Activated CD4-positive, alpha-beta T cell treated with anti-CD3 and anti-CD28 coated beads, Interleukin-2, amount 10 ng/mL, durations not matched to agents 24 days and 14 days (primary cell): ENCODE measurements around the gene FOXL1. TPM values are rescaled to one million over a fixed set of nuclear protein-coding genes. Genes with fewer than 3 reads are reported as not detected.
A peak's percentile ranks its signal among the peaks of the same experiment; 100 is the strongest.

ENCODE experiments used
- DNase-seq: peaks from one replicate; pipeline ENCODE4 v3.0.0; 2022
- H3K27ac Mint-ChIP-seq: one replicate; pipeline ENCODE4 v1.8.0; 2022; ENCODE audit warnings: mild to moderate bottlenecking, mixed read lengths
- H3K27me3 Mint-ChIP-seq: one replicate; pipeline ENCODE4 v1.8.0; 2022; ENCODE audit warnings: mixed read lengths
- H3K36me3 Mint-ChIP-seq: one replicate; pipeline ENCODE4 v1.8.0; 2022; ENCODE audit warnings: low read depth, mild to moderate bottlenecking, mixed read lengths
- H3K4me1 Mint-ChIP-seq: one replicate; pipeline ENCODE4 v1.8.0; 2021; ENCODE audit warnings: mixed read lengths
- H3K4me3 Mint-ChIP-seq: one replicate; pipeline ENCODE4 v1.8.0; 2022; ENCODE audit warnings: mild to moderate bottlenecking, moderate library complexity, mixed read lengths
- H3K9me3 Mint-ChIP-seq: one replicate; pipeline ENCODE4 v1.8.0; 2021; ENCODE audit warnings: mixed read lengths
- intact Hi-C: fragments of 100-400 bp; cut with micrococcal nuclease; formaldehyde crosslinking; loops from one replicate; pipeline ENCODE4 v1.15.1; 2023
- total RNA-seq: library from RNA; stranded (reverse); gene quantifications from 2 replicates; pipeline ENCODE4 v1.2.3, GENCODE V29; 2022

The FOXL1 gene
- total RNA-seq, 1 donor from 2014 or later, result 0.05 TPM

DNA sequence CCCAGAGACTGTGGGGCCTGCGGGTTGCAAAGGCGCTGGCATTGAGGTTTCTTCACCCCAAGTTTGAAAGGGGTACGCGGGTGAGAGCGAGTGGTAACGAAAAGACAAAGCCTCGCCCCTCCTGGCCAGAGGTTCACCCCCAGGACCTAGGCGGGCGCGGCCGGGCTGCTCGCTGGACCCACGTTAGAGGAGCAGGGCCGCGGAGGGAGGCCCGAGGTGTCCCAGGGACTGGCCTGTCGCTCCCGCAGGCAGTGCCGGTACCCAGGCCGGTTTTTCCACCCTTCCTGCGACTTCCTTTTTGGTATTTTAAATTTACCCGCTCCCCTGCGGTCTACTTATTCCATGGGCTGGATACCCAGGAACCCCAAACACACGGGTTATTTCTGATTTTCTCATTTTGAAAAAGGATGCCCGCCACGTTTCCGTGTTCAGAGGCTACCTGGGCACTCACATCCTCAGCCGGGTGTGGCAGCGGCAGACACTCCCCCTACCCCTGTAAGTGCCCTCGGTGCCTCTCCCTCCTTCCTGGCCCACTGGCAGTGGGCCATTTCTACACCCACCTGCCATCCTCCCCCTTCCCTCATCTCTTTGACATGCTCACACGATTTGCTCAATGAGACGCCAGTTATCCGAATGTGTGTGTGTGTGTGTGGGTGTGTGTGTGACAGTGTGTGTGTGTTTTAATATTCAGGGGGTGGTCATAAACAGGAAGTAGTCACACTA lies 1.6 kb upstream of the FOXL1 start:
- H3K4me3 Mint-ChIP-seq, result peak overlapping the region; percentile 70
- H3K27ac Mint-ChIP-seq, result no peak overlapping the region
- intact Hi-C loops, result loop anchor here (5.0 to 10.0 kb wide), 2 partner anchors 86 to 158 kb away; no protein-coding TSS in a partner anchor
- H3K36me3 Mint-ChIP-seq, result no peaks in the 10 kb centered on the region
- no peaks in the 10 kb centered on the region for H3K9me3 Mint-ChIP-seq
- DNase-seq, result no peak
- peaks cover 70% of the 10 kb centered on the region for H3K27me3 Mint-ChIP-seq
- peaks cover 7% of the 10 kb centered on the region for H3K4me1 Mint-ChIP-seq

GRCh38 chr16:86577314-86577971 lies 906 bp upstream of the FOXL1 start:
- Mint-ChIP-seq H3K27ac (no peak overlapping the region), H3K9me3 (no peaks in the 10 kb centered on the region), H3K4me1 (peaks cover 7% of the 10 kb centered on the region), H3K36me3 (no peaks in the 10 kb centered on the region), H3K4me3 (no peak overlapping the region), H3K27me3 (peaks cover 72% of the 10 kb centered on the region)
- DNase-seq, result no peak
- intact Hi-C loops, result loop anchor here (5.0 to 10.0 kb wide), 2 partner anchors 85 to 157 kb away; no protein-coding TSS in a partner anchor

GRCh38 chr16:86578611-86579267 lies 390 bp downstream of the FOXL1 start:
- no peaks in the 10 kb centered on the region for H3K9me3 Mint-ChIP-seq
- no peak for DNase-seq
- no peak overlapping the region for H3K27ac Mint-ChIP-seq
- H3K4me1 Mint-ChIP-seq, result peaks cover 7% of the 10 kb centered on the region
- no peaks in the 10 kb centered on the region for H3K36me3 Mint-ChIP-seq
- intact Hi-C loops, result loop anchor here (5.0 to 10.0 kb wide), 2 partner anchors 84 to 156 kb away; no protein-coding TSS in a partner anchor
- peaks cover 72% of the 10 kb centered on the region for H3K27me3 Mint-ChIP-seq
- H3K4me3 Mint-ChIP-seq, result peak overlapping the region; percentile 44

GRCh38 chr16:86579268-86580062 lies 1.1 kb downstream of the FOXL1 start:
- Mint-ChIP-seq H3K36me3 (no peaks in the 10 kb centered on the region), H3K4me1 (peaks cover 7% of the 10 kb centered on the region), H3K27ac (peak overlapping the region; percentile 45), H3K27me3 (peaks cover 68% of the 10 kb centered on the region), H3K4me3 (peak overlapping the region; percentile 39), H3K9me3 (no peaks in the 10 kb centered on the region)
- intact Hi-C loops, result loop anchor here (5.0 to 10.0 kb wide), 2 partner anchors 83 to 155 kb away; no protein-coding TSS in a partner anchor
- DNase-seq, result no peak

- H3K27me3 Mint-ChIP-seq, result peaks cover 60% of the 10 kb centered on the region
- intact Hi-C loops, result no loop called here
- no peak overlapping the region for H3K4me3 Mint-ChIP-seq
Measured at GRCh38 chr16:86580063-86580790, 1.9 kb downstream of the FOXL1 start.

DNA sequence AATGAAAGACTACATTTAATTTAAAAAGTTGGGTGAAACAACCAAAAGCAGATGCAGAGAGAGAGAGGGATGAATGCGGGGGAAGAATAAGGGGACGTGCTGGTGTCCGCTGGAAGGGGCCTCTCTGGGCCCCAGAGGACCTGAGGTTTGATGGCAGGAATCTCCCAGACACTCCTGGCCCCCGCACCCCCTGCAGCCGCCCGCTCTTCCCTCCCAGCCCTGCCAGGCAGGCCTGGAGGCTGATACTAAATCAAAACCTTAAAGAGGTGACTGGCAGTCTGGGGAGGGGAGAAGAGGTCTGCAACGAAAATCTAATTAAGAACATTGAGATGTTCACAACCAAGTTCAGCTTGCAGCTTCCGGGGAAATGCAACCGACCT lies 2.4 kb downstream of the FOXL1 start:
- intact Hi-C loops, result no loop called here
- H3K36me3 Mint-ChIP-seq, result no peaks in the 10 kb centered on the region
- peaks cover 7% of the 10 kb centered on the region for H3K4me1 Mint-ChIP-seq
- no peaks in the 10 kb centered on the region for H3K9me3 Mint-ChIP-seq
- peaks cover 55% of the 10 kb centered on the region for H3K27me3 Mint-ChIP-seq
- H3K27ac Mint-ChIP-seq, result no peak overlapping the region
- no peak for DNase-seq
- no peak overlapping the region for H3K4me3 Mint-ChIP-seq

More at GRCh38 chr16:86580063-86580790, 1.9 kb downstream of the FOXL1 start:
- Mint-ChIP-seq H3K9me3 (no peaks in the 10 kb centered on the region), H3K27ac (no peak overlapping the region), H3K36me3 (no peaks in the 10 kb centered on the region), H3K4me1 (peaks cover 7% of the 10 kb centered on the region)
- DNase-seq, result no peak

- Mint-ChIP-seq H3K27ac (no peak overlapping the region), H3K9me3 (no peaks in the 10 kb centered on the region), H3K4me3 (no peak overlapping the region), H3K27me3 (peaks cover 49% of the 10 kb centered on the region), H3K4me1 (peaks cover 3% of the 10 kb centered on the region), H3K36me3 (no peaks in the 10 kb centered on the region)
- intact Hi-C loops, result no loop called here
- DNase-seq, result no peak
Measured at GRCh38 chr16:86581458-86581857, 3.1 kb downstream of the FOXL1 start.

- no peaks in the 10 kb centered on the region for H3K36me3 Mint-ChIP-seq
- H3K9me3 Mint-ChIP-seq, result no peaks in the 10 kb centered on the region
- H3K4me3 Mint-ChIP-seq, result no peak overlapping the region
- intact Hi-C loops, result no loop called here
- no peak for DNase-seq
- peaks cover 29% of the 10 kb centered on the region for H3K27me3 Mint-ChIP-seq
- H3K27ac Mint-ChIP-seq, result no peak overlapping the region
- no peaks in the 10 kb centered on the region for H3K4me1 Mint-ChIP-seq
Measured at GRCh38 chr16:86584071-86584685, 5.8 kb downstream of the FOXL1 start.

- intact Hi-C loops, result no loop called here
- H3K36me3 Mint-ChIP-seq, result no peaks in the 10 kb centered on the region
- H3K27me3 Mint-ChIP-seq, result peaks cover 23% of the 10 kb centered on the region
Measured at GRCh38 chr16:86584726-86585721, 6.7 kb downstream of the FOXL1 start.

DNA sequence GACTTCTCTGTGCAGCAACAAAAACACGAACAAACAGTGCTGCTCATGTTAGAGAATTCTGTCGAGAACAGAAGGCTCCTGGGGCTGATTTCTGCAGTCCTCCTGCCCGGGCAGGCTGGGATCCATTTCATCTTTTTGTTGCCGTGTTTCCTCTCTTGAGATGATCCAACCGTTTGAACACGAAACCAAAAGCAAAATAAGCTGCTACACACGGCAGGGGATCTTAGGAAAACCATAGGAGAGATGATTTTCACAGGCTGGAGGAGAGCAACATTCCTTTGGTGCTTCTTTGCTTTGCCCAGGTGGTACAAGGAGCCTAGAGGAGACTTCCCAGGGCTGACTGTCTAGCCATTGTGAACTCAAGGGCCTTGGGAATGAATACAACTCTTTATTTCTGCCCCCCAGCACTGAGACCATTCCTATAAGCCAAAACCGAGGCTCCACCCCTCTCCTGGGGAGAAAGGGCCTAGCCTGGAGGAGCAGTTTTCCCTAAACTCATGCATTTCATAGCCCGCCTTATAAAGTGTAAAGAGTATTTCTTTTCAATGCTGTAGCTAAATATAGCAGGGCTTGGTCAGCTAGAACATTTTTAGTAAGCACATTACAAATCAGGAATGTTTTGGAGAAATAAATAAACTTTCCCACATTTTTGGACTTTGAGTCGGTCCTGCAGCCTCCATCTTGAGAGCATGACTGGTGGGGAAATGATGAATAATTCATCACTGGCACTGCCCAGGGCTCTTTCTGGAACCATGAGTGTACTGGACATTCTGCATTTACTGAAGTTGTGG lies 7.7 kb downstream of the FOXL1 start:
- no peaks in the 10 kb centered on the region for H3K9me3 Mint-ChIP-seq
- intact Hi-C loops, result no loop called here
- H3K36me3 Mint-ChIP-seq, result no peaks in the 10 kb centered on the region
- no peaks in the 10 kb centered on the region for H3K4me1 Mint-ChIP-seq
- no peak for DNase-seq
- no peak overlapping the region for H3K27ac Mint-ChIP-seq
- peaks cover 15% of the 10 kb centered on the region for H3K27me3 Mint-ChIP-seq
- H3K4me3 Mint-ChIP-seq, result no peak overlapping the region

More at GRCh38 chr16:86584726-86585721, 6.7 kb downstream of the FOXL1 start:
- no peak overlapping the region for H3K27ac Mint-ChIP-seq
- no peak overlapping the region for H3K4me3 Mint-ChIP-seq
- no peaks in the 10 kb centered on the region for H3K9me3 Mint-ChIP-seq
- no peak for DNase-seq
- H3K4me1 Mint-ChIP-seq, result no peaks in the 10 kb centered on the region

DNA sequence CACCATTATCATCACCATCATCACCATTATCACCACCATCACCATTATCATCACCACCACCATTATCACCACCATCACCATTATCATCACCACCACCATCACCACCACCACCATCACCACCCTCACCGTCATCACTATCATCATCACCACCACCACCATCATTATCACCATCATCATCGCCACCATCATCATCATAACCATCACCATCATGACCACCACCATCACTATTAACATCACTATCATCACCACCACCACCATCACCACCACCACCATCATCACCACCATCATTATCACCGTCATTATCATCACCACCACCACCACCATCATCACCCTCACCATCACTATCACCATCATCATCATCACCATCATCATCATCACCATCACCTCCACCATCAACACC lies 9.1 kb downstream of the FOXL1 start:
- Mint-ChIP-seq H3K27ac (no peak overlapping the region), H3K4me3 (no peak overlapping the region), H3K36me3 (no peaks in the 10 kb centered on the region), H3K9me3 (no peaks in the 10 kb centered on the region), H3K27me3 (peaks cover 13% of the 10 kb centered on the region), H3K4me1 (no peaks in the 10 kb centered on the region)
- DNase-seq, result no peak
- intact Hi-C loops, result no loop called here
